ENCODE data around the gene MAPK10.
"Not testable (repeated sequence)": the region's sequence is repeated elsewhere in the genome, so short reads cannot be mapped to it uniquely, and the experiment has no call there.

Gene MAPK10

GRCh38 chr4:86035688-86036087, 324.2 kb downstream of the MAPK10 start:
- H3K4me3 ChIP-seq (ENCODE audit: control insufficient read depth, low read depth, low read length) = no peak overlapping the region
- TF ChIP-seq, protein P1, sequence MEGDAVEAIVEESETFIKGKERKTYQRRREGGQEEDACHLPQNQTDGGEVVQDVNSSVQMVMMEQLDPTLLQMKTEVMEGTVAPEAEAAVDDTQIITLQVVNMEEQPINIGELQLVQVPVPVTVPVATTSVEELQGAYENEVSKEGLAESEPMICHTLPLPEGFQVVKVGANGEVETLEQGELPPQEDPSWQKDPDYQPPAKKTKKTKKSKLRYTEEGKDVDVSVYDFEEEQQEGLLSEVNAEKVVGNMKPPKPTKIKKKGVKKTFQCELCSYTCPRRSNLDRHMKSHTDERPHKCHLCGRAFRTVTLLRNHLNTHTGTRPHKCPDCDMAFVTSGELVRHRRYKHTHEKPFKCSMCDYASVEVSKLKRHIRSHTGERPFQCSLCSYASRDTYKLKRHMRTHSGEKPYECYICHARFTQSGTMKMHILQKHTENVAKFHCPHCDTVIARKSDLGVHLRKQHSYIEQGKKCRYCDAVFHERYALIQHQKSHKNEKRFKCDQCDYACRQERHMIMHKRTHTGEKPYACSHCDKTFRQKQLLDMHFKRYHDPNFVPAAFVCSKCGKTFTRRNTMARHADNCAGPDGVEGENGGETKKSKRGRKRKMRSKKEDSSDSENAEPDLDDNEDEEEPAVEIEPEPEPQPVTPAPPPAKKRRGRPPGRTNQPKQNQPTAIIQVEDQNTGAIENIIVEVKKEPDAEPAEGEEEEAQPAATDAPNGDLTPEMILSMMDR (IDR thresholded peaks at IDR 0.05; ENCODE audit: control insufficient read depth, insufficient read depth, low read depth, low read length, missing control alignments) = no peak
- no peak for DNase-seq (ENCODE audit: low read depth)

DNA sequence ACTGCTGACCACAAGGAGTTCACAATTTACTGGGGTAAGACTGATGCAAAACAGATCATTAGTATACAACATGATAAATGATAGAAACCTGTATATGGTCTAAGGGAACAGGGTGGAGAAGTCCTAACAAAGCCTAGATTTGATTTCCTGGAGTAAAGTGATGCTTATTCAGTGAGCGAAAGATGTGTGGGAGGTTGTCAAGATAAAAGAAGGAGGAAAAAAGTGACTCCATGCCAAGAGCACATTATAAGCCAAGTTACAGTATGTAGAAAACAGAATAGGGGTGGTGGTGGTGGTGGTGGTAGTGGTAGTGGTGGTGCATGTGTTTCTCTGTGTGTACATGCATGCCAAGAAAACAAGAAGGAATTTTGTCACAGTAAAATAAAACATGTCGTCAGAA, 325.2 kb downstream of the MAPK10 start:
- TF ChIP-seq, protein P1 (IDR thresholded peaks at IDR 0.05; ENCODE audit: control insufficient read depth, insufficient read depth, low read depth, low read length, missing control alignments) = no peak

DNA sequence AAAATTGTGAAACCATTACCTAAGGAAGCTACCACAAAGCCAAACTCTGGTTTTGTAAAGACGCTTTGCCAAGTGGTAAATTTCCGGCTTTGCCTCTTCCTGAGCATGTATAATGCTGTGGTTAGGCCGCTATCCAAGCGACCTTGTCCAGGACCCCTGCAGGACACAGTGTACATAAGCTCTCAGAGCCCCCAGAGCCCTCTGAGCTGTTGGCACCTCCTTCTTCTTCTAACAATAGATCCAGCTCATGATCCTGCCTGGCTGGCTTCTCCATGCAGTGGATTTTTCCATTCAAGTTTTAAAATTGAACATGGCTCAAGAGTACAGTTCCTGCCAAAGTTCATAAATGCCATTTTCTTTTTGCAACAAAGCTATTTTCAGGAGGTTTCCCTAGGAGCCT, 326.7 kb downstream of the MAPK10 start:
- TF ChIP-seq, protein P1 (IDR thresholded peaks at IDR 0.05; ENCODE audit: control insufficient read depth, insufficient read depth, low read depth, low read length, missing control alignments) = no peak
- H3K4me3 ChIP-seq (ENCODE audit: control insufficient read depth, low read depth, low read length) = no peak overlapping the region
- DNase-seq (ENCODE audit: low read depth) = peak; percentile 74

More for the DNA sequence above, 325.2 kb downstream of the MAPK10 start:
- DNase-seq (ENCODE audit: low read depth) = no peak
- H3K4me3 ChIP-seq (ENCODE audit: control insufficient read depth, low read depth, low read length) = no peak overlapping the region

GRCh38 chr4:86032476-86033022, 327.3 kb downstream of the MAPK10 start:
- H3K4me3 ChIP-seq (ENCODE audit: control insufficient read depth, low read depth, low read length) = no peak overlapping the region
- TF ChIP-seq, protein P1 (IDR thresholded peaks at IDR 0.05; ENCODE audit: control insufficient read depth, insufficient read depth, low read depth, low read length, missing control alignments) = no peak
- DNase-seq (ENCODE audit: low read depth) = peak; percentile 95

DNA sequence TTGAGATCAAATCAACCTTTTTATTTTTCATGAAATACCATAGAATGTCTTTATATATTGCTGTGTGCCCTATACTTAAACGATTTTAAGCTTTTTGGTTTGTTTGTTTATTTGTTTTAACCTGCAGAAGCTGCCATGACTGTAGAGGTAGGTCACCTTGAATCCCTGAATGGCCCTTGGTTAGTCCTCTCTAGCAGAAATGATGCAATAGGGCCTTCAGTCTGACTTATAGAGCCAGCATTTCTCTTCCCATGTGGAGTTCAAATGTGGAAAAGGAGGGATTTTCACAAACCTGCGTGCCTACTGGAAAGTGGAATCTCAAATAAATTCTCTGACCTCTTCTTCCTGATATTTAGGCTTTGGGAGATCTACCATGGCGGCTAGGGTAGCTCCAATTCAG, 327.9 kb downstream of the MAPK10 start:
- TF ChIP-seq, protein P1 (IDR thresholded peaks at IDR 0.05; ENCODE audit: control insufficient read depth, insufficient read depth, low read depth, low read length, missing control alignments) = no peak
- H3K4me3 ChIP-seq (ENCODE audit: control insufficient read depth, low read depth, low read length) = no peak overlapping the region
- no peak for DNase-seq (ENCODE audit: low read depth)

DNA sequence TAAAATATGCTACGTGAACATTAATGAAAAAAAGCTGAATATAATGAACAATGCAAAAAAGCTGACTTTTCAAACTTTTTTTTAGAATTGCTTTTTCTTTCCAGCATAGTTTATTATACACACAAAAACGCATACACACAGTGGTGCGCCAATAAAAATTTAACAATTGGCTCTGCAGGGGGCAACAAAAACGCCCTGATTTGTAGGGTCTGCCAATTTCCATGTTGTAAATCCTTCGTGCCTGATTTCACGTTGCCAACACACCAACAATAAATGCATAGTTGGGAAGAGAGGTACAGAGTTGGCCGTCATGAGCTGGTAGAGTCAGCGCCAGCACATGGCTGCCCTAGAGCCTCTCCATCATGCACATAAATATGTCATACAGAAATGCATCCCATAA, 333.1 kb downstream of the MAPK10 start:
- DNase-seq (ENCODE audit: low read depth) = no peak
- TF ChIP-seq, protein P1 (IDR thresholded peaks at IDR 0.05; ENCODE audit: control insufficient read depth, insufficient read depth, low read depth, low read length, missing control alignments) = no peak
- H3K4me3 ChIP-seq (ENCODE audit: control insufficient read depth, low read depth, low read length) = no peak overlapping the region

- not testable (repeated sequence) for H3K4me3 ChIP-seq (ENCODE audit: control insufficient read depth, low read depth, low read length); DNase-seq (ENCODE audit: low read depth)
Measured at GRCh38 chr4:86021671-86022070, 338.2 kb downstream of the MAPK10 start.
